A172 (cell line): Measurements from ENCODE around the gene MSRB3. TPM values are rescaled to one million over a fixed set of nuclear protein-coding genes. Genes with fewer than 3 reads are reported as not detected.
A peak's percentile ranks its signal among the peaks of the same experiment; 100 is the strongest.
"Not testable (repeated sequence)": the region's sequence is repeated elsewhere in the genome, so short reads cannot be mapped to it uniquely, and the experiment has no call there.

Experiments used
- DNase-seq: peaks from one replicate; pipeline ENCODE4 v3.0.0-alpha.2; 2015; ENCODE audit warnings: low spot score
- total RNA-seq: library from RNA; depleted of rRNA; stranded (reverse); fragments of >200 nt; shearing (Covaris generic); gene quantifications from 2 replicates; pipeline ENCODE4 v1.2.3, GENCODE V29; 2014

The MSRB3 gene
- total RNA-seq, 1 experiment from 2014 or later = 5.1 TPM

GRCh38 chr12:65287426-65287825, 8.9 kb downstream of the MSRB3 start:
- no peak for DNase-seq

- DNase-seq = no peak
Observed at GRCh38 chr12:65292241-65292640, 13.8 kb downstream of the MSRB3 start.

- no peak for DNase-seq
Observed at GRCh38 chr12:65293735-65294134, 15.3 kb downstream of the MSRB3 start.

GRCh38 chr12:65294641-65295262, 16.3 kb downstream of the MSRB3 start:
- no peak for DNase-seq

- DNase-seq = no peak
Observed at GRCh38 chr12:65296508-65297265, 18.2 kb downstream of the MSRB3 start.

- no peak for DNase-seq
Observed at GRCh38 chr12:65300097-65300496, 21.6 kb downstream of the MSRB3 start.

- DNase-seq = peak; percentile 27
Observed at GRCh38 chr12:65300679-65301349, 22.3 kb downstream of the MSRB3 start.

GRCh38 chr12:65302891-65303290, 24.4 kb downstream of the MSRB3 start:
- no peak for DNase-seq

GRCh38 chr12:65305346-65305950, 27.0 kb downstream of the MSRB3 start:
- DNase-seq = no peak

- DNase-seq = peak; percentile 56
Observed at GRCh38 chr12:65306366-65307168, 28.1 kb downstream of the MSRB3 start.

GRCh38 chr12:65307169-65307501, 28.7 kb downstream of the MSRB3 start:
- DNase-seq = no peak

- DNase-seq = no peak
Observed at GRCh38 chr12:65308006-65308405, 29.5 kb downstream of the MSRB3 start.

GRCh38 chr12:65308601-65309071, 30.2 kb downstream of the MSRB3 start:
- peak; percentile 14 for DNase-seq

GRCh38 chr12:65311260-65311659, 32.8 kb downstream of the MSRB3 start:
- DNase-seq = no peak

GRCh38 chr12:65313719-65314317, 35.3 kb downstream of the MSRB3 start:
- peak; percentile 32 for DNase-seq

GRCh38 chr12:65315238-65315637, 36.8 kb downstream of the MSRB3 start:
- not testable (repeated sequence) for DNase-seq

GRCh38 chr12:65318186-65318685, 39.8 kb downstream of the MSRB3 start:
- DNase-seq = no peak

GRCh38 chr12:65319688-65320200, 41.3 kb downstream of the MSRB3 start:
- no peak for DNase-seq

- DNase-seq = no peak
Observed at GRCh38 chr12:65323070-65323469, 44.6 kb downstream of the MSRB3 start.

- no peak for DNase-seq
Observed at GRCh38 chr12:65324056-65324455, 45.6 kb downstream of the MSRB3 start.

- no peak for DNase-seq
Observed at GRCh38 chr12:65324551-65324950, 46.1 kb downstream of the MSRB3 start.
